GM18909 (cell line): ENCODE results near the gene KMT2A.
A peak's percentile ranks its signal among the peaks of the same experiment; 100 is the strongest.
"Not testable (repeated sequence)": the region's sequence is repeated elsewhere in the genome, so short reads cannot be mapped to it uniquely, and the experiment has no call there.

Source experiments
- ATAC-seq: cut with Tn5 transposase; IDR thresholded peaks from one replicate; pipeline ENCODE4 v1.9.1; 2021; ENCODE audit warnings: mild to moderate bottlenecking; ENCODE audit not compliant: unreplicated experiment, poor library complexity

KMT2A gene

GRCh38 chr11:118435893-118436624 lies at the start of gene KMT2A:
KMT2A (plus strand) TSS chr11:118436492; CDS start chr11:118436513, 21 bp downstream.
- ATAC-seq = peak; percentile 64

- ATAC-seq = no peak
Observed at GRCh38 chr11:118396097-118396501, 40.2 kb upstream of the KMT2A start.

- ATAC-seq = no peak
Observed at GRCh38 chr11:118397448-118397847, 38.8 kb upstream of the KMT2A start.

GRCh38 chr11:118398791-118399559 lies 37.3 kb upstream of the KMT2A start:
- ATAC-seq = peak; percentile 49

GRCh38 chr11:118401151-118401879 lies 35.0 kb upstream of the KMT2A start, which contains the start of gene ATP5MG:
ATP5MG (plus strand) TSS chr11:118401606; CDS start chr11:118401666, 60 bp downstream.
- peak; percentile 67 for ATAC-seq

- ATAC-seq = no peak
Observed at GRCh38 chr11:118401880-118402590, 34.3 kb upstream of the KMT2A start.

- ATAC-seq = not testable (repeated sequence)
Observed at GRCh38 chr11:118402594-118402993, 33.7 kb upstream of the KMT2A start.

GRCh38 chr11:118406599-118407166 lies 29.6 kb upstream of the KMT2A start:
- no peak for ATAC-seq

- peak; percentile 67 for ATAC-seq
Observed at GRCh38 chr11:118410055-118410745, 26.1 kb upstream of the KMT2A start.

- ATAC-seq = no peak
Observed at GRCh38 chr11:118411530-118411929, 24.8 kb upstream of the KMT2A start.

- ATAC-seq = no peak
Observed at GRCh38 chr11:118412921-118413320, 23.4 kb upstream of the KMT2A start.

GRCh38 chr11:118415062-118415738 lies 21.1 kb upstream of the KMT2A start:
- no peak for ATAC-seq

GRCh38 chr11:118415739-118416068 lies 20.6 kb upstream of the KMT2A start:
- ATAC-seq = no peak

- ATAC-seq = not testable (repeated sequence)
Observed at GRCh38 chr11:118416900-118417299, 19.4 kb upstream of the KMT2A start.

- no peak for ATAC-seq
Observed at GRCh38 chr11:118417801-118418200, 18.5 kb upstream of the KMT2A start.

- ATAC-seq = no peak
Observed at GRCh38 chr11:118418766-118419165, 17.5 kb upstream of the KMT2A start.

- ATAC-seq = no peak
Observed at GRCh38 chr11:118427707-118428106, 8.6 kb upstream of the KMT2A start.

- no peak for ATAC-seq
Observed at GRCh38 chr11:118430956-118431355, 5.3 kb upstream of the KMT2A start.

GRCh38 chr11:118434123-118434552 lies 2.2 kb upstream of the KMT2A start:
- ATAC-seq = no peak
